ENCODE results near the gene PLCB3. TPM values are rescaled to one million over a fixed set of nuclear protein-coding genes. Genes with fewer than 3 reads are reported as not detected.
A peak's percentile ranks its signal among the peaks of the same experiment; 100 is the strongest.

The PLCB3 gene
- total and polyA plus RNA-seq, 4 donors: 12.7 to 16.9 (median 14.5) TPM

GRCh38 chr11:64234647-64235379 is 16.5 kb upstream of the PLCB3 start:
- DNase-seq (ENCODE audit: low read depth in 4 of 6, low spot score in 6 of 6): peak in 2 of 6 donors; percentile 53 to 64
- 1% methylated on average over 80 of the region's 80 CpGs for whole genome bisulfite sequencing (ENCODE audit: insufficient coverage)
- Histone ChIP-seq H3K4me1 (ENCODE audit: control insufficient read depth, insufficient read depth, low read length) (peaks cover 49% of the 10 kb centered on the region), H3K9me3 (ENCODE audit: control insufficient read depth, insufficient read depth, low read length) (no peaks in the 10 kb centered on the region), H3K4me3 (ENCODE audit: low read depth, low read length) (peak overlapping the region; percentile 48), H3K36me3 (ENCODE audit: control insufficient read depth, insufficient read depth, low read length) (peaks cover 41% of the 10 kb centered on the region), H3K27me3 (ENCODE audit: control insufficient read depth, insufficient read depth, low read length) (no peaks in the 10 kb centered on the region), H3K27ac (ENCODE audit: low read depth, low read length) (peak overlapping the region; percentile 61)

GRCh38 chr11:64235437-64236161 is 15.7 kb upstream of the PLCB3 start:
- H3K27me3 ChIP-seq (ENCODE audit: control insufficient read depth, insufficient read depth, low read length): no peaks in the 10 kb centered on the region
- H3K36me3 ChIP-seq (ENCODE audit: control insufficient read depth, insufficient read depth, low read length): peaks cover 41% of the 10 kb centered on the region
- DNase-seq (ENCODE audit: low read depth in 4 of 6, low spot score in 6 of 6): no peak
- 90% methylated on average over 10 of the region's 12 CpGs for WGBS (ENCODE audit: insufficient coverage)
- H3K9me3 ChIP-seq (ENCODE audit: control insufficient read depth, insufficient read depth, low read length): no peaks in the 10 kb centered on the region
- peak overlapping the region; percentile 48 for H3K4me3 ChIP-seq (ENCODE audit: low read depth, low read length)
- no peak overlapping the region for H3K27ac ChIP-seq (ENCODE audit: low read depth, low read length)
- H3K4me1 ChIP-seq (ENCODE audit: control insufficient read depth, insufficient read depth, low read length): peaks cover 52% of the 10 kb centered on the region

- Histone ChIP-seq H3K9me3 (ENCODE audit: control insufficient read depth, insufficient read depth, low read length) (no peaks in the 10 kb centered on the region), H3K4me3 (ENCODE audit: low read depth, low read length) (no peak overlapping the region), H3K27me3 (ENCODE audit: control insufficient read depth, insufficient read depth, low read length) (no peaks in the 10 kb centered on the region), H3K4me1 (ENCODE audit: control insufficient read depth, insufficient read depth, low read length) (peaks cover 47% of the 10 kb centered on the region), H3K36me3 (ENCODE audit: control insufficient read depth, insufficient read depth, low read length) (peaks cover 41% of the 10 kb centered on the region), H3K27ac (ENCODE audit: low read depth, low read length) (no peak overlapping the region)
- no peak for DNase-seq (ENCODE audit: low read depth in 4 of 6, low spot score in 6 of 6)
- 72% methylated on average over 12 of the region's 12 CpGs for WGBS (ENCODE audit: insufficient coverage)
Measured at GRCh38 chr11:64237484-64237951, 13.8 kb upstream of the PLCB3 start.

- 97% methylated on average over 6 of the region's 9 CpGs for WGBS (ENCODE audit: insufficient coverage)
- H3K27ac ChIP-seq (ENCODE audit: low read depth, low read length): no peak overlapping the region
- peaks cover 46% of the 10 kb centered on the region for H3K36me3 ChIP-seq (ENCODE audit: control insufficient read depth, insufficient read depth, low read length)
- H3K4me3 ChIP-seq (ENCODE audit: low read depth, low read length): no peak overlapping the region
- no peaks in the 10 kb centered on the region for H3K9me3 ChIP-seq (ENCODE audit: control insufficient read depth, insufficient read depth, low read length)
- no peaks in the 10 kb centered on the region for H3K27me3 ChIP-seq (ENCODE audit: control insufficient read depth, insufficient read depth, low read length)
- no peak for DNase-seq (ENCODE audit: low read depth in 4 of 6, low spot score in 6 of 6)
- H3K4me1 ChIP-seq (ENCODE audit: control insufficient read depth, insufficient read depth, low read length): peaks cover 49% of the 10 kb centered on the region
Measured at GRCh38 chr11:64238076-64238475, 13.3 kb upstream of the PLCB3 start.

- peaks cover 49% of the 10 kb centered on the region for H3K4me1 ChIP-seq (ENCODE audit: control insufficient read depth, insufficient read depth, low read length)
- WGBS (ENCODE audit: insufficient coverage): 78% methylated on average over 1 of the region's 5 CpGs
- peaks cover 55% of the 10 kb centered on the region for H3K36me3 ChIP-seq (ENCODE audit: control insufficient read depth, insufficient read depth, low read length)
- DNase-seq (ENCODE audit: low read depth in 4 of 6, low spot score in 6 of 6): no peak
- H3K4me3 ChIP-seq (ENCODE audit: low read depth, low read length): no peak overlapping the region
- H3K27ac ChIP-seq (ENCODE audit: low read depth, low read length): no peak overlapping the region
- no peaks in the 10 kb centered on the region for H3K27me3 ChIP-seq (ENCODE audit: control insufficient read depth, insufficient read depth, low read length)
- no peaks in the 10 kb centered on the region for H3K9me3 ChIP-seq (ENCODE audit: control insufficient read depth, insufficient read depth, low read length)
Measured at GRCh38 chr11:64238999-64239398, 12.3 kb upstream of the PLCB3 start.

GRCh38 chr11:64239662-64240434 is 11.5 kb upstream of the PLCB3 start:
- peaks cover 64% of the 10 kb centered on the region for H3K36me3 ChIP-seq (ENCODE audit: control insufficient read depth, insufficient read depth, low read length)
- peak overlapping the region; percentile 85 for H3K4me3 ChIP-seq (ENCODE audit: low read depth, low read length)
- peak overlapping the region; percentile 100 for H3K27ac ChIP-seq (ENCODE audit: low read depth, low read length)
- H3K4me1 ChIP-seq (ENCODE audit: control insufficient read depth, insufficient read depth, low read length): peaks cover 56% of the 10 kb centered on the region
- DNase-seq (ENCODE audit: low read depth in 4 of 6, low spot score in 6 of 6): no peak
- WGBS (ENCODE audit: insufficient coverage): 89% methylated on average over 8 of the region's 11 CpGs
- no peaks in the 10 kb centered on the region for H3K27me3 ChIP-seq (ENCODE audit: control insufficient read depth, insufficient read depth, low read length)
- no peaks in the 10 kb centered on the region for H3K9me3 ChIP-seq (ENCODE audit: control insufficient read depth, insufficient read depth, low read length)

- H3K27ac ChIP-seq (ENCODE audit: low read depth, low read length): peak within 1 kb of the TSS; percentile 100
- H3K27me3 ChIP-seq (ENCODE audit: control insufficient read depth, insufficient read depth, low read length): no peaks in the 10 kb centered on the region
- peak; percentile 91 to 99 (median 97) for DNase-seq (ENCODE audit: low read depth in 4 of 6, low spot score in 6 of 6)
- peaks cover 57% of the 10 kb centered on the region for H3K4me1 ChIP-seq (ENCODE audit: control insufficient read depth, insufficient read depth, low read length)
- peak within 1 kb of the TSS; percentile 85 for H3K4me3 ChIP-seq (ENCODE audit: low read depth, low read length)
- peaks cover 67% of the 10 kb centered on the region for H3K36me3 ChIP-seq (ENCODE audit: control insufficient read depth, insufficient read depth, low read length)
- 2% methylated on average over 58 of the region's 58 CpGs for WGBS (ENCODE audit: insufficient coverage)
- no peaks in the 10 kb centered on the region for H3K9me3 ChIP-seq (ENCODE audit: control insufficient read depth, insufficient read depth, low read length)
Measured at GRCh38 chr11:64240435-64241240, 10.7 kb upstream of the PLCB3 start, which contains the start of gene FKBP2. Gene FKBP2, plus strand, starts transcription at chr11:64241095. Its CDS starts 1,293 bp downstream, at chr11:64242388.

GRCh38 chr11:64241241-64241490 is 10.2 kb upstream of the PLCB3 start:
- Histone ChIP-seq H3K9me3 (ENCODE audit: control insufficient read depth, insufficient read depth, low read length) (no peaks in the 10 kb centered on the region), H3K27ac (ENCODE audit: low read depth, low read length) (peak overlapping the region; percentile 100), H3K36me3 (ENCODE audit: control insufficient read depth, insufficient read depth, low read length) (peaks cover 62% of the 10 kb centered on the region), H3K27me3 (ENCODE audit: control insufficient read depth, insufficient read depth, low read length) (no peaks in the 10 kb centered on the region), H3K4me3 (ENCODE audit: low read depth, low read length) (peak overlapping the region; percentile 85), H3K4me1 (ENCODE audit: control insufficient read depth, insufficient read depth, low read length) (peaks cover 57% of the 10 kb centered on the region)
- WGBS (ENCODE audit: insufficient coverage): under 1% methylated on average over 24 of the region's 24 CpGs
- peak; percentile 92 to 100 (median 99) for DNase-seq (ENCODE audit: low read depth in 4 of 6, low spot score in 6 of 6)
